Measurements from ENCODE around the gene BTNL9.
"Not testable (repeated sequence)": the region's sequence is repeated elsewhere in the genome, so short reads cannot be mapped to it uniquely, and the experiment has no call there.

Gene BTNL9

GRCh38 chr5:181042722-181043121 lies 2.7 kb downstream of the BTNL9 start:
- FAIRE-seq: no peak
- DNase-seq (ENCODE audit: low spot score): no peak

GRCh38 chr5:181043285-181044092 lies 3.4 kb downstream of the BTNL9 start:
- no peak for FAIRE-seq
- peak; percentile 32 for DNase-seq (ENCODE audit: low spot score)

GRCh38 chr5:181044093-181044599 lies 4.1 kb downstream of the BTNL9 start:
- no peak for FAIRE-seq

GRCh38 chr5:181044662-181045305 lies 4.7 kb downstream of the BTNL9 start:
- FAIRE-seq: no peak
- DNase-seq (ENCODE audit: low spot score): peak; percentile 52

More at GRCh38 chr5:181044093-181044599, 4.1 kb downstream of the BTNL9 start:
- DNase-seq (ENCODE audit: low spot score): no peak

- FAIRE-seq (no peak), DNase-seq (ENCODE audit: low spot score) (peak; percentile 32)
Observed at GRCh38 chr5:181045316-181045715, 5.2 kb downstream of the BTNL9 start.

GRCh38 chr5:181045857-181046256 lies 5.8 kb downstream of the BTNL9 start:
- DNase-seq (ENCODE audit: low spot score): not testable (repeated sequence)
- FAIRE-seq: peak; percentile 99

- no peak for FAIRE-seq
Observed at GRCh38 chr5:181047288-181047687, 7.2 kb downstream of the BTNL9 start.

GRCh38 chr5:181047921-181048320 lies 7.9 kb downstream of the BTNL9 start:
- no peak for DNase-seq (ENCODE audit: low spot score)
- FAIRE-seq: no peak

More at GRCh38 chr5:181047288-181047687, 7.2 kb downstream of the BTNL9 start:
- no peak for DNase-seq (ENCODE audit: low spot score)

GRCh38 chr5:181050016-181050415 lies 9.9 kb downstream of the BTNL9 start:
- no peak for FAIRE-seq
- DNase-seq (ENCODE audit: low spot score): no peak

- FAIRE-seq: no peak
- DNase-seq (ENCODE audit: low spot score): no peak
Observed at GRCh38 chr5:181051841-181052671, 12.0 kb downstream of the BTNL9 start.

- FAIRE-seq (peak; percentile 46), DNase-seq (ENCODE audit: low spot score) (peak; percentile 82)
Observed at GRCh38 chr5:181052672-181053487, 12.8 kb downstream of the BTNL9 start.

GRCh38 chr5:181053488-181054121 lies 13.5 kb downstream of the BTNL9 start:
- FAIRE-seq (no peak), DNase-seq (ENCODE audit: low spot score) (no peak)

- FAIRE-seq (no peak), DNase-seq (ENCODE audit: low spot score) (no peak)
Observed at GRCh38 chr5:181054138-181054537, 14.1 kb downstream of the BTNL9 start.

GRCh38 chr5:181054871-181055459 lies 14.9 kb downstream of the BTNL9 start:
- FAIRE-seq: no peak
- no peak for DNase-seq (ENCODE audit: low spot score)

- DNase-seq (ENCODE audit: low spot score) (no peak), FAIRE-seq (no peak)
Observed at GRCh38 chr5:181056431-181056830, 16.4 kb downstream of the BTNL9 start.

- DNase-seq (ENCODE audit: low spot score) (no peak), FAIRE-seq (no peak)
Observed at GRCh38 chr5:181058321-181058720, 18.3 kb downstream of the BTNL9 start.

GRCh38 chr5:181058786-181059296 lies 18.8 kb downstream of the BTNL9 start:
- DNase-seq (ENCODE audit: low spot score): no peak
- no peak for FAIRE-seq

- FAIRE-seq (no peak), DNase-seq (ENCODE audit: low spot score) (no peak)
Observed at GRCh38 chr5:181059297-181060230, 19.5 kb downstream of the BTNL9 start.

GRCh38 chr5:181060231-181060590 lies 20.1 kb downstream of the BTNL9 start:
- no peak for DNase-seq (ENCODE audit: low spot score)
- FAIRE-seq: no peak
